ENCODE data around the gene PDSS2. TPM values are rescaled to one million over a fixed set of nuclear protein-coding genes. Genes with fewer than 3 reads are reported as not detected.

Gene PDSS2
- total and polyA plus RNA-seq, 9 of the 15 experiments (the other 6 are each of a cell fraction or from before 2014, with no cell fraction given): 5.8 to 21.1 (median 12.0) TPM

DNA sequence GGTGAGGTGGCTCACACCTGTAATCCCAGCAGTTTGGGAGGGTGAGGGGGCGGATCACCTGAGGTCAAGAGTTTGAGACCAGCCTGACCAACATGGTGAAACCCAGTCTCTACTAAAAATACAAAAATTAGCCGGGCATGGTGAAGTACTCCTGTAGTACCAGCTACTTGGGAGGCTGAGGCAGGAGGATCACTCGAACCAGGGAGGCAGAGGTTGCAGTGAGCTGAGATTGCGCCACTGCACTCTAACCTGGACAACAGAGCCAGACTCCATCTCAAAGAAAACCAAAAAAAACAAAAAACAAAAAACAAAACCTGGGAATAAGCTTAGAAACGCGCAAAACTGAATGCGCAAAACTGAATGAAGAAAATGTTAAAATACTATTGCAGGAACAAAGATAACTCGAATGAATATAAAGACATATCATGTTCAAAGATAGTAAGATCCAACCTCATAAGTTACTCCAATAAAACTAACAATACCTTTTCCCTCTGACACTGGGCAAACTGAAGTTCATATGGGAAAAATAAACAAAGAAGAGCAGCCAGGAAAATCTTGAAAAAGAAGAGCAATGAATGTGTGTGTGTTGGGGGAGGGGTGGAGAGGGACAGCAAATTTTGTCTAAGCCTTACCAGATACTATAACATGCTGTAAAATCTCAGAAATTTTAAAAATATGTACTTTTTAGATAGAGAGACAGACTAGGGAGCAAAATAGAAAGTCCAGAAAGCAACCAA lies 243.0 kb downstream of the PDSS2 start:
- Histone ChIP-seq H2AFZ (ENCODE audit: low read depth, low read length) (no peak overlapping the region), H3K36me3 (ENCODE audit: control insufficient read depth, insufficient read depth, low read length) (no peaks in the 10 kb centered on the region), H3K4me2 (ENCODE audit: insufficient read depth, low read length) (no peak overlapping the region), H3K4me3 (no peak overlapping the region), H3K4me1 (replicated peaks in 1 of 2; ENCODE audit: control insufficient read depth in 2 of 2, insufficient read depth in 2 of 2, low read length in 2 of 2) (no peaks in the 10 kb centered on the region), H3K27me3 (ENCODE audit: control insufficient read depth in 2 of 2, insufficient read depth in 2 of 2, low read length in 2 of 2) (no peaks in the 10 kb centered on the region), H3K9me1 (ENCODE audit: control insufficient read depth, insufficient read depth, low read length) (no peaks in the 10 kb centered on the region), H3K27ac (ENCODE audit: extremely low read depth, low read depth, low read length) (no peak overlapping the region), H4K20me1 (replicated peaks; ENCODE audit: control insufficient read depth, insufficient read depth, low read length) (no peaks in the 10 kb centered on the region), H3K9ac (ENCODE audit: insufficient read depth in 1 of 2, low read depth in 2 of 2, low read length in 2 of 2) (no peak overlapping the region), H3K9me3 (replicated peaks; ENCODE audit: control insufficient read depth, insufficient read depth, low read depth, low read length) (no peaks in the 10 kb centered on the region), H3K79me2 (ENCODE audit: control insufficient read depth, insufficient read depth, low read length) (no peaks in the 10 kb centered on the region)
- TF ChIP-seq ARID1B (IDR thresholded peaks at IDR 0.05) (no peak), ZNF239 (CRISPR knock-in tag; IDR thresholded peaks at IDR 0.05) (no peak), BMI1 (IDR thresholded peaks at IDR 0.05; ENCODE audit: low read length) (no peak), ZNF197 (CRISPR knock-in tag; IDR thresholded peaks at IDR 0.05; ENCODE audit: low read depth) (no peak), TCF7L2 (IDR thresholded peaks at IDR 0.05; ENCODE audit: low read depth, low read length) (no peak), ZNF778 (CRISPR knock-in tag; IDR thresholded peaks at IDR 0.05) (no peak), SRSF9 (IDR thresholded peaks at IDR 0.05; ENCODE audit: borderline replicate concordance, low read depth, low read length) (no peak), KLF6 (CRISPR knock-in tag; IDR thresholded peaks at IDR 0.05; ENCODE audit: borderline replicate concordance) (no peak), E2F8 (IDR thresholded peaks at IDR 0.05; ENCODE audit: low read depth, partially characterized antibody) (no peak), NR3C1 (CRISPR knock-in tag; IDR thresholded peaks at IDR 0.05) (no peak), RAD21 (CRISPR knock-in tag; conservative IDR thresholded peaks at IDR 0.05 in 1 of 2, IDR thresholded peaks at IDR 0.05 in 1 of 2) (no peak), HCFC1 (IDR thresholded peaks at IDR 0.05; ENCODE audit: low read depth, low read length) (no peak), GTF2F1 (IDR thresholded peaks at IDR 0.05; ENCODE audit: low read depth, low read length) (no peak), SMAD3 (CRISPR knock-in tag; conservative IDR thresholded peaks at IDR 0.05) (no peak), HSF4 (CRISPR knock-in tag; IDR thresholded peaks at IDR 0.05; ENCODE audit: borderline replicate concordance) (no peak), NUFIP1 (IDR thresholded peaks at IDR 0.05; ENCODE audit: partially characterized antibody) (no peak), TFAM (CRISPR knock-in tag; conservative IDR thresholded peaks at IDR 0.05) (no peak)
- ChIA-PET CTCF (ENCODE audit: low intra/inter-chr PET ratio) (no interaction called here), POLR2A (no interaction called here)
- no peak for ATAC-seq
- in situ Hi-C loops (cut with MboI): no loop called here
- WGBS (ENCODE audit: insufficient coverage, low coverage, missing lambda C conversion rate): 53% methylated on average over 8 of the region's 8 CpGs
- intact Hi-C loops (cut with micrococcal nuclease): no loop called here
- BruUV-seq (replicated peaks): no TSS peak
- no peak for DNase-seq (ENCODE audit: extremely low read depth in 1 of 4, low spot score in 3 of 4)
- FAIRE-seq: no peak
